WTC11 (cell line): ENCODE results near the gene GRIN1. TPM values are rescaled to one million over a fixed set of nuclear protein-coding genes. Genes with fewer than 3 reads are reported as not detected.
A peak's percentile ranks its signal among the peaks of the same experiment; 100 is the strongest.

ENCODE experiments used
- ATAC-seq: fragments of 200-7000 bp; cut with Tn5 transposase; 2 replicates; pipeline ENCODE4 v1.10.0; 2021; ENCODE audit warnings: mild to moderate bottlenecking, moderate library complexity
- CTCF ChIA-PET: fragments of 300-600 bp; sonication (Branson Sonifier 250); formaldehyde crosslinking; loops from one replicate; lab custom pipeline; 2021; ENCODE audit warnings: antibody characterized with exemption; lab: Charles Lee
- POLR2A ChIA-PET: fragments of 350-600 bp; sonication (Branson Sonifier 250); formaldehyde crosslinking; loops from one replicate; lab custom pipeline; 2021; ENCODE audit warnings: antibody characterized with exemption; lab: Charles Lee
- DNase-seq: peaks from one replicate; pipeline ENCODE4 v3.0.0; 2021; ENCODE audit warnings: low spot score
- H3K27ac Mint-ChIP-seq: 2 replicates; pipeline ENCODE4 v1.8.0; 2021; ENCODE audit warnings: mixed read lengths
- H3K27me3 Mint-ChIP-seq: 2 replicates; pipeline ENCODE4 v1.8.0; 2021; ENCODE audit warnings: low read depth, mild to moderate bottlenecking, moderate library complexity, mixed read lengths
- H3K36me3 Mint-ChIP-seq: 2 replicates; pipeline ENCODE4 v1.8.0; 2021; ENCODE audit warnings: mixed read lengths
- H3K4me1 Mint-ChIP-seq: 2 replicates; pipeline ENCODE4 v1.8.0; 2022; ENCODE audit warnings: mixed read lengths
- H3K4me3 Mint-ChIP-seq: 2 replicates; pipeline ENCODE4 v1.8.0; 2021; ENCODE audit warnings: mild to moderate bottlenecking, moderate library complexity, mixed read lengths
- H3K9me3 Mint-ChIP-seq: 2 replicates; pipeline ENCODE4 v1.8.0; 2021; ENCODE audit warnings: mixed read lengths
- ATF6 ChIP-seq: sonication (generic); formaldehyde crosslinking; IDR thresholded peaks from 2 replicates; pipeline ENCODE4 v1.8.1; 2023; ENCODE audit warnings: mild to moderate bottlenecking, missing genetic modification reagents
- CREB1 ChIP-seq: sonication (generic); formaldehyde crosslinking; IDR thresholded peaks from 2 replicates; pipeline ENCODE4 v1.8.0; 2023; ENCODE audit warnings: mild to moderate bottlenecking, missing genetic modification reagents
- ERG ChIP-seq: fragments of 250-450 bp; sonication (Bioruptor Pico); IDR thresholded peaks from 2 replicates; pipeline ENCODE4 v1.8.0; 2021; ENCODE audit warnings: mild to moderate bottlenecking
- FOXK1 ChIP-seq: sonication (generic); formaldehyde crosslinking; IDR thresholded peaks from 2 replicates; pipeline ENCODE4 v1.8.0; 2022; ENCODE audit warnings: mild to moderate bottlenecking, moderate library complexity, missing genetic modification reagents
- FOXP4 ChIP-seq: sonication (generic); formaldehyde crosslinking; IDR thresholded peaks from 2 replicates; pipeline ENCODE4 v1.8.0; 2022; ENCODE audit warnings: mild to moderate bottlenecking, missing genetic modification reagents
- HMGXB4 ChIP-seq: sonication (generic); formaldehyde crosslinking; IDR thresholded peaks from 2 replicates; pipeline ENCODE4 v1.8.1; 2023; ENCODE audit warnings: mild to moderate bottlenecking, moderate library complexity, missing genetic modification reagents
- MAX ChIP-seq: sonication (generic); formaldehyde crosslinking; IDR thresholded peaks from 2 replicates; pipeline ENCODE4 v1.8.0; 2022; ENCODE audit warnings: mild to moderate bottlenecking, missing genetic modification reagents
- MYBL2 ChIP-seq: sonication (generic); formaldehyde crosslinking; IDR thresholded peaks from 2 replicates; pipeline ENCODE4 v1.8.1; 2023; ENCODE audit warnings: mild to moderate bottlenecking, moderate library complexity, missing genetic modification reagents
- PRDM15 ChIP-seq: sonication (generic); formaldehyde crosslinking; IDR thresholded peaks from 2 replicates; pipeline ENCODE4 v1.8.0; 2022; ENCODE audit warnings: missing genetic modification reagents
- TCF7 ChIP-seq: sonication (generic); formaldehyde crosslinking; IDR thresholded peaks from 2 replicates; pipeline ENCODE4 v1.8.0; 2022; ENCODE audit warnings: mild to moderate bottlenecking, low read depth, missing genetic modification reagents, moderate library complexity
- TEAD1 ChIP-seq: sonication (generic); formaldehyde crosslinking; IDR thresholded peaks from 2 replicates; pipeline ENCODE4 v1.8.0; 2022; ENCODE audit warnings: mild to moderate bottlenecking, missing genetic modification reagents
- ZNF263 ChIP-seq: sonication (generic); formaldehyde crosslinking; IDR thresholded peaks from 2 replicates; pipeline ENCODE4 v1.8.1; 2022; ENCODE audit warnings: low read depth, mild to moderate bottlenecking, moderate library complexity, missing genetic modification reagents
- ZNF317 ChIP-seq: sonication (generic); formaldehyde crosslinking; IDR thresholded peaks from 2 replicates; pipeline ENCODE4 v1.8.1; 2023; ENCODE audit warnings: low read depth, mild to moderate bottlenecking, moderate library complexity, missing genetic modification reagents, borderline replicate concordance
- ZNF396 ChIP-seq: fragments of 250-450 bp; sonication (Bioruptor Pico); IDR thresholded peaks from 2 replicates; pipeline ENCODE4 v1.8.0; 2021; ENCODE audit warnings: mild to moderate bottlenecking, moderate library complexity, borderline replicate concordance
- ZNF423 ChIP-seq: fragments of 250-450 bp; sonication (Bioruptor Pico); IDR thresholded peaks from 2 replicates; pipeline ENCODE4 v2.1.2; 2022; ENCODE audit warnings: mild to moderate bottlenecking, moderate library complexity
- ZNF532 ChIP-seq: fragments of 250-450 bp; sonication (Bioruptor Pico); IDR thresholded peaks from 2 replicates; pipeline ENCODE4 v1.9.0; 2021; ENCODE audit warnings: mild to moderate bottlenecking, borderline replicate concordance
- ZSCAN18 ChIP-seq: fragments of 250-450 bp; sonication (Bioruptor Pico); IDR thresholded peaks from 2 replicates; pipeline ENCODE4 v2.1.2; 2022; ENCODE audit warnings: mild to moderate bottlenecking, moderate library complexity
- total RNA-seq: library from RNA; stranded (reverse); gene quantifications from 3 replicates; pipeline ENCODE4 v1.2.3, GENCODE V29; 2021

The GRIN1 gene
- total RNA-seq, 1 experiment from 2014 or later: 4.1 TPM

GRCh38 chr9:137113385-137114159, 25.4 kb upstream of the GRIN1 start (continued):
- TF ChIP-seq ATF6: no peak
- no peak for TF ChIP-seq ZNF532 (CRISPR knock-in tag)
- no peak for TF ChIP-seq ZNF423 (CRISPR knock-in tag)

GRCh38 chr9:137114220-137114612, 24.7 kb upstream of the GRIN1 start:
- Mint-ChIP-seq H3K4me1 (no peaks in the 10 kb centered on the region), H3K36me3 (no peaks in the 10 kb centered on the region), H3K27me3 (peaks cover 29% of the 10 kb centered on the region), H3K9me3 (peaks cover 4% of the 10 kb centered on the region), H3K4me3 (0 out of 2 replicates have a peak overlapping the region, but pooled peaks have one; percentile 29), H3K27ac (no peak overlapping the region)
- ChIA-PET CTCF (interaction anchor here (0.5 to 2.0 kb wide), 10 partner anchors 15 to 124 kb away, joined by 3 to 12 read pairs (median 7); partner anchors contain the start of genes NPDC1 and RNF224), POLR2A (interaction anchor here (0.5 to 1.4 kb wide), 3 partner anchors 44 to 122 kb away, joined by 3 to 5 read pairs (median 4); partner anchors contain the start of gene SAPCD2)
- no peak for TF ChIP-seq ZNF396 (CRISPR knock-in tag)
- no peak for TF ChIP-seq ERG
- no peak for TF ChIP-seq PRDM15 (CRISPR knock-in tag)
- no peak for TF ChIP-seq MAX (CRISPR knock-in tag)
- TF ChIP-seq ZNF317 (CRISPR knock-in tag): no peak
- TF ChIP-seq FOXP4 (CRISPR knock-in tag): no peak
- TF ChIP-seq TEAD1 (CRISPR knock-in tag): no peak
- TF ChIP-seq HMGXB4: no peak
- TF ChIP-seq FOXK1: no peak
- TF ChIP-seq TCF7: no peak
- TF ChIP-seq ZNF263: no peak
- TF ChIP-seq ZSCAN18 (CRISPR knock-in tag): no peak
- no peak for TF ChIP-seq MYBL2 (CRISPR knock-in tag)
- TF ChIP-seq CREB1 (CRISPR knock-in tag): no peak
- DNase-seq (no peak), ATAC-seq (no peak; the same call in 1 of the 2 replicates)
